PC-3 (cell line): ENCODE results near the gene PPP2R3A.
"Not testable (repeated sequence)": the region's sequence is repeated elsewhere in the genome, so short reads cannot be mapped to it uniquely, and the experiment has no call there.

Source experiments
- CTCF ChIP-seq: fragments of 300-600 bp; sonication (generic); conservative IDR thresholded peaks from 2 replicates; pipeline ENCODE4 v1.5.1; 2017; ENCODE audit warnings: antibody characterized with exemption, low read depth, mild to moderate bottlenecking, low read length
- EZH2 ChIP-seq: fragments of 300-600 bp; sonication (generic); IDR thresholded peaks from one replicate; pipeline ENCODE4 v1.6.1; 2017; ENCODE audit warnings: antibody characterized with exemption, mild to moderate bottlenecking, low read length; ENCODE audit not compliant: unreplicated experiment
- EZH2phosphoT487 ChIP-seq: fragments of 300-600 bp; sonication (generic); IDR thresholded peaks from 2 replicates; pipeline ENCODE4 v1.6.1; 2018; ENCODE audit warnings: mild to moderate bottlenecking, antibody characterized with exemption, low read length, borderline replicate concordance

GRCh38 chr3:136083641-136084382 lies 118.3 kb downstream of the PPP2R3A start:
- TF ChIP-seq EZH2, CTCF, EZH2phosphoT487: not testable (repeated sequence)
